GM12891 (cell line): ENCODE results near the gene HSD17B11.
"Not testable (repeated sequence)": the region's sequence is repeated elsewhere in the genome, so short reads cannot be mapped to it uniquely, and the experiment has no call there.

Experiments used
- PAX5 ChIP-seq: IDR thresholded peaks from 2 replicates; pipeline ENCODE4 v1.6.1; 2011; ENCODE audit warnings: low read length, moderate library complexity, mild to moderate bottlenecking; ENCODE audit not compliant: insufficient read depth, severe bottlenecking
- POLR2A ChIP-seq: IDR thresholded peaks from 2 replicates; pipeline ENCODE4 v1.6.1; 2011; ENCODE audit warnings: low read depth, low read length, control low read depth
- POLR2AphosphoS5 ChIP-seq: IDR thresholded peaks from 2 replicates; pipeline ENCODE4 v1.6.1; 2011; ENCODE audit warnings: low read depth, low read length, control low read depth
- POU2F2 ChIP-seq: IDR thresholded peaks from 2 replicates; pipeline ENCODE4 v1.6.1; 2011; ENCODE audit warnings: low read depth, mild to moderate bottlenecking, control low read depth, low read length, moderate library complexity
- SPI1 ChIP-seq: IDR thresholded peaks from 2 replicates; pipeline ENCODE4 v1.6.1; 2011; ENCODE audit warnings: low read depth, low read length, control low read depth
- TAF1 ChIP-seq: IDR thresholded peaks from 2 replicates; pipeline ENCODE4 v1.6.1; 2011; ENCODE audit warnings: low read depth, low read length, control low read depth

DNA sequence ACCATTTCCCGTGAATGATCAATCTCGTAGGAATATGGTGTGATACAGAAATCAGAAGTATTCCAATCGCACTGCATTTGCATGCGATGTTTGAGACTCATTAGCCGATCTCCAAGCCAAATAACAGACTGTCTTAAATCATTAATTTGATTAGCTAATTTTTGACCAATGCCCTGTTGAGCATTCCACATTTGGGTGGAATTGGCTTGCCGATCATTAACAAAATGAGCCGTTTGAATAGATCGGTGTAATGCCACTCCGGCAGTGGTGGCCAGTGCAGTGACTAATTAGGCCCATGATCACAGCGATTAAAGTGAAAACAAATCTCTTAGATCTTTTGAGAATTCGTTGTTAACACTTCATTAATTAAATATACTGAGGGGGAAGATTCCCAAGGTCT is 96.1 kb downstream of the HSD17B11 start:
- TF ChIP-seq POLR2A, POLR2AphosphoS5, POU2F2, TAF1, SPI1, PAX5: not testable (repeated sequence)
